SIG-M5 treated with dmso at 0.1 percent for 504 hours (cell line): ENCODE results near the gene DUSP2.
"Not testable (repeated sequence)": the region's sequence is repeated elsewhere in the genome, so short reads cannot be mapped to it uniquely, and the experiment has no call there.

Experiments
- DNase-seq: peaks from one replicate; lab custom pipeline; 2025; ENCODE audit not compliant: unreplicated experiment; lab: John Stamatoyannopoulos, UW

Gene DUSP2

GRCh38 chr2:96163768-96164429, 18.7 kb upstream of the DUSP2 start:
- no peak for DNase-seq

- DNase-seq: no peak
These were observed 18.2 kb upstream of the DUSP2 start for GRCh38 chr2:96163415-96163767.

GRCh38 chr2:96161898-96162297, 16.7 kb upstream of the DUSP2 start:
- no peak for DNase-seq

GRCh38 chr2:96160366-96160765, 15.1 kb upstream of the DUSP2 start:
- not testable (repeated sequence) for DNase-seq

GRCh38 chr2:96159084-96159830, 14.0 kb upstream of the DUSP2 start:
- DNase-seq: no peak

- DNase-seq: no peak
These were observed 13.3 kb upstream of the DUSP2 start for GRCh38 chr2:96158554-96158940.

- DNase-seq: peak; percentile 90
These were observed 12.7 kb upstream of the DUSP2 start for GRCh38 chr2:96157649-96158553.

- DNase-seq: no peak
These were observed 11.8 kb upstream of the DUSP2 start for GRCh38 chr2:96156926-96157648.

GRCh38 chr2:96156011-96156820, 11.0 kb upstream of the DUSP2 start:
- no peak for DNase-seq

- DNase-seq: no peak
These were observed 9.5 kb upstream of the DUSP2 start for GRCh38 chr2:96154506-96155380.

- no peak for DNase-seq
These were observed 8.8 kb upstream of the DUSP2 start for GRCh38 chr2:96153991-96154431.

- DNase-seq: no peak
These were observed 8.1 kb upstream of the DUSP2 start for GRCh38 chr2:96153291-96153713.

- no peak for DNase-seq
These were observed 7.3 kb upstream of the DUSP2 start for GRCh38 chr2:96152304-96153161.

GRCh38 chr2:96151595-96152303, 6.5 kb upstream of the DUSP2 start:
- no peak for DNase-seq

GRCh38 chr2:96150791-96151594, 5.8 kb upstream of the DUSP2 start:
- DNase-seq: no peak

- DNase-seq: no peak
These were observed 4.9 kb upstream of the DUSP2 start for GRCh38 chr2:96150007-96150640.
